ENCODE results near the gene BLM. TPM values are rescaled to one million over a fixed set of nuclear protein-coding genes. Genes with fewer than 3 reads are reported as not detected.

The BLM gene
- total and polyA plus RNA-seq, 10 of the 15 experiments (the other 5 are each of a cell fraction or from before 2014, with no cell fraction given), result 23.0 to 68.4 (median 43.9) TPM

DNA sequence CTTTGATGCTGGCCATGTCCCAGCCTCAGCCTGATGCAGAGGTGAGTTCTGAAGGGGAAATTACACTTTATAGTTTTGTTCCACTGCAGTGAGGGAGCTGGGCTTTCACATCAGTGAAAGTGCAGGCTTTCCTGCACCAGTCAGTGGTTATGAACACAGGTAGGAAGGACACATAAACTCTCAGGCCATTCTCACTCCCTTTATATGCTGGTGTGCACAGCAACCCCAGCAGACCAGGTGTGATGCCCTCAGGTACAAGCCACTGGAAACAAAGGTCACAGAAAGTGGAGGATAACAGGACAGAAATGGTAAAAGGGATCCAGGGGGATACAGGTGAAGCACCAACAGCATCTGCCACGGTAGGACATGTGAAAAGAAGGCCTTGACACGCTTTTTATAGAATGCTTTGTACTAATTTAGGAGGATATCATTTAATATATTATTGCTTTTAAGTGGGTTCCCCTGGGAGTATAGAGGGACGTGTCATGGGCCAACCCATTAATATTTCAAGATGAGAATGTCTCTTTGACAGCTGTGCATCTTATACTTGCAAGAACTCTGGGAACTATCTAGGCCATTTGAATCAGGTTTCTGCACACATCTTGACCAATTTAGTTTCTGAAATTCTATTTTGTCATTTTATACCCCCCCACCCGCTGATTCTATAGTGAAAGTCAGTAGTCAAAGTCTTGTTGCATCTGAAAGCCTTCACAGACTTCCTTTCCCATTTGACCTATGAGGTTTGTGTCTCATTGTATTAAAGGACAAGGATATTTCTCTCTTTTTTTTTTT lies 25.0 kb upstream of the BLM start:
- H2AFZ ChIP-seq (ENCODE audit: control insufficient read depth, low read depth, low read length), result peak overlapping the region; percentile 25; the same call in 1 of the 2 replicates
- H3K79me2 ChIP-seq (ENCODE audit: control insufficient read depth, insufficient read depth, low read length), result no peaks in the 10 kb centered on the region
- H3K27ac ChIP-seq (ENCODE audit: control insufficient read depth, insufficient read depth), result peak overlapping the region; percentile 99
- H3K4me3 ChIP-seq, result no peak overlapping the region
- ATAC-seq (peak; percentile 73), DNase-seq (ENCODE audit: low read depth, low spot score) (peak; percentile 84), FAIRE-seq (no peak)
- H3K36me3 ChIP-seq (ENCODE audit: control insufficient read depth in 2 of 2, insufficient read depth in 2 of 2, low read length in 1 of 2), result no peaks in the 10 kb centered on the region
- in situ Hi-C loops (cut with MboI), result loop anchor here (5.0 kb wide), 1 partner anchor 35 kb away; no protein-coding TSS in a partner anchor
- peaks cover 41% of the 10 kb centered on the region for H3K4me1 ChIP-seq (ENCODE audit: control insufficient read depth, insufficient read depth, low read length)
- SMC1A ChIA-PET (ENCODE audit: uncharacterized antibody, unreplicated experiment), result interaction anchor here (0.9 to 3.3 kb wide), 15 partner anchors 15 to 372 kb away, joined by 3 to 39 read pairs (median 5); partner anchors contain the start of gene UNC45A
- H4K20me1 ChIP-seq (ENCODE audit: control insufficient read depth, insufficient read depth), result no peaks in the 10 kb centered on the region
- WGBS (ENCODE audit: insufficient coverage, insufficient replicate concordance, low lambda C conversion rate, missing lambda C conversion rate), result 3% methylated on average over 4 of the region's 4 CpGs
- CTCF ChIA-PET, result interaction anchor here (0.7 to 8.6 kb wide), 16 partner anchors 10 to 372 kb away, joined by 3 to 112 read pairs (median 4); partner anchors contain the start of genes HDDC3 and UNC45A
- no peaks in the 10 kb centered on the region for H3K27me3 ChIP-seq (replicated peaks in 1 of 2; ENCODE audit: control insufficient read depth in 2 of 2, insufficient read depth in 2 of 2, low read length in 1 of 2)
- H3K9ac ChIP-seq (ENCODE audit: control insufficient read depth, insufficient read depth, low read length), result peak overlapping the region; percentile 70
- no peaks in the 10 kb centered on the region; the same call in 2 of the 3 replicates for H3K9me3 ChIP-seq (replicated peaks; ENCODE audit: control insufficient read depth, insufficient read depth, low read length)
- peak overlapping the region; percentile 50; the same call in 1 of the 2 replicates for H3K4me2 ChIP-seq (ENCODE audit: control insufficient read depth, insufficient read depth)
- POLR2A ChIA-PET, result interaction anchor here (1.0 to 5.2 kb wide), 5 partner anchors 17 to 44 kb away, joined by 3 to 23 read pairs (median 4); no protein-coding TSS in a partner anchor
- RAD21 ChIA-PET (ENCODE audit: unreplicated experiment), result interaction anchor here (0.8 to 4.5 kb wide), 17 partner anchors 25 to 373 kb away, joined by 3 to 48 read pairs (median 4); partner anchors contain the start of genes BLM and HDDC3
- intact Hi-C loops (cut with micrococcal nuclease; ENCODE audit: unreplicated experiment), result loop anchor here (1.0 to 10.0 kb wide), 5 partner anchors 27 to 367 kb away; partner anchors contain the start of gene CRTC3
- TSS peak; percentile 72 for BruUV-seq (replicated peaks)
- TF ChIP-seq BCL11A (IDR thresholded peaks at IDR 0.05; ENCODE audit: low read depth, low read length), result 0 out of 2 replicates have a peak, but pooled peaks have one; percentile 16
- TF ChIP-seq CUX1 (IDR thresholded peaks at IDR 0.05; ENCODE audit: insufficient replicate concordance, low read depth, low read length), result peak; percentile 38
- TF ChIP-seq TCF7 (IDR thresholded peaks at IDR 0.05; ENCODE audit: borderline replicate concordance), result 0 out of 2 replicates have a peak, but pooled peaks have one; percentile 44
- peak; percentile 62 for TF ChIP-seq PML (IDR thresholded peaks at IDR 0.05; ENCODE audit: low read length)
- TF ChIP-seq, protein P1, sequence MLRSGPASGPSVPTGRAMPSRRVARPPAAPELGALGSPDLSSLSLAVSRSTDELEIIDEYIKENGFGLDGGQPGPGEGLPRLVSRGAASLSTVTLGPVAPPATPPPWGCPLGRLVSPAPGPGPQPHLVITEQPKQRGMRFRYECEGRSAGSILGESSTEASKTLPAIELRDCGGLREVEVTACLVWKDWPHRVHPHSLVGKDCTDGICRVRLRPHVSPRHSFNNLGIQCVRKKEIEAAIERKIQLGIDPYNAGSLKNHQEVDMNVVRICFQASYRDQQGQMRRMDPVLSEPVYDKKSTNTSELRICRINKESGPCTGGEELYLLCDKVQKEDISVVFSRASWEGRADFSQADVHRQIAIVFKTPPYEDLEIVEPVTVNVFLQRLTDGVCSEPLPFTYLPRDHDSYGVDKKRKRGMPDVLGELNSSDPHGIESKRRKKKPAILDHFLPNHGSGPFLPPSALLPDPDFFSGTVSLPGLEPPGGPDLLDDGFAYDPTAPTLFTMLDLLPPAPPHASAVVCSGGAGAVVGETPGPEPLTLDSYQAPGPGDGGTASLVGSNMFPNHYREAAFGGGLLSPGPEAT (IDR thresholded peaks at IDR 0.05; ENCODE audit: low read depth), result peak; percentile 7; the same call in 1 of the 2 replicates
- TF ChIP-seq NFIC (IDR thresholded peaks at IDR 0.05; ENCODE audit: low read depth, low read length), result peak; percentile 83; the same call in 1 of the 2 replicates
- no peak for TF ChIP-seq POLR2AphosphoS2 (IDR thresholded peaks at IDR 0.05; ENCODE audit: low read depth, low read length)
- TF ChIP-seq NFYB (IDR thresholded peaks at IDR 0.05; ENCODE audit: insufficient read depth, low read depth, low read length), result no peak
- TF ChIP-seq, protein P2, sequence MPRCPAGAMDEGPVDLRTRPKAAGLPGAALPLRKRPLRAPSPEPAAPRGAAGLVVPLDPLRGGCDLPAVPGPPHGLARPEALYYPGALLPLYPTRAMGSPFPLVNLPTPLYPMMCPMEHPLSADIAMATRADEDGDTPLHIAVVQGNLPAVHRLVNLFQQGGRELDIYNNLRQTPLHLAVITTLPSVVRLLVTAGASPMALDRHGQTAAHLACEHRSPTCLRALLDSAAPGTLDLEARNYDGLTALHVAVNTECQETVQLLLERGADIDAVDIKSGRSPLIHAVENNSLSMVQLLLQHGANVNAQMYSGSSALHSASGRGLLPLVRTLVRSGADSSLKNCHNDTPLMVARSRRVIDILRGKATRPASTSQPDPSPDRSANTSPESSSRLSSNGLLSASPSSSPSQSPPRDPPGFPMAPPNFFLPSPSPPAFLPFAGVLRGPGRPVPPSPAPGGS (IDR thresholded peaks at IDR 0.05; ENCODE audit: borderline replicate concordance, insufficient read depth, low read depth, low read length, poor library complexity, severe bottlenecking), result peak; percentile 88
- peak; percentile 23; the same call in 1 of the 2 replicates for TF ChIP-seq TBL1XR1 (IDR thresholded peaks at IDR 0.05; ENCODE audit: low read depth, low read length)
- TF ChIP-seq BACH1 (IDR thresholded peaks at IDR 0.05; ENCODE audit: borderline replicate concordance), result no peak
- peak; percentile 58; the same call in 1 of the 2 replicates for TF ChIP-seq ATF7 (IDR thresholded peaks at IDR 0.05; ENCODE audit: low read depth)
- TF ChIP-seq WRNIP1 (IDR thresholded peaks at IDR 0.05; ENCODE audit: borderline replicate concordance, low read depth, low read length), result no peak

All from GM12878 (cell line).